T-helper 1 cell treated with Interleukin-12 subunit alpha and Interleukin-12 subunit beta and Interleukin-4 antibody, amounts not matched to agents 30 ng/mL and 1 ng/mL, for 36 hours (primary cell): Measurements from ENCODE around the gene TP73. TPM values are rescaled to one million over a fixed set of nuclear protein-coding genes. Genes with fewer than 3 reads are reported as not detected.

Experiments used
- intact Hi-C: fragments of 100-400 bp; cut with micrococcal nuclease; formaldehyde crosslinking; loops from one replicate; pipeline ENCODE4 v1.15.1; 2024
- total RNA-seq: library from RNA; stranded (reverse); gene quantifications from 2 replicates; pipeline ENCODE4 v1.2.3, GENCODE V29; 2022

Gene TP73
- total RNA-seq, 1 donor from 2014 or later, result 1.4 TPM

- intact Hi-C loops, result no loop called here
These were observed 29.8 kb downstream of the TP73 start for GRCh38 chr1:3681898-3682806.

- intact Hi-C loops, result no loop called here
These were observed 30.9 kb downstream of the TP73 start for GRCh38 chr1:3683197-3683596.

- intact Hi-C loops, result no loop called here
These were observed 31.7 kb downstream of the TP73 start for GRCh38 chr1:3683992-3684391.

GRCh38 chr1:3685222-3685621, 32.9 kb downstream of the TP73 start:
- intact Hi-C loops, result no loop called here

GRCh38 chr1:3685906-3686305, 33.6 kb downstream of the TP73 start:
- intact Hi-C loops, result no loop called here

GRCh38 chr1:3687504-3687903, 35.2 kb downstream of the TP73 start:
- intact Hi-C loops, result no loop called here

- intact Hi-C loops, result no loop called here
These were observed 36.2 kb downstream of the TP73 start for GRCh38 chr1:3688356-3689137.

- intact Hi-C loops, result no loop called here
These were observed 36.9 kb downstream of the TP73 start for GRCh38 chr1:3689138-3689750.

- intact Hi-C loops, result no loop called here
These were observed 38.2 kb downstream of the TP73 start for GRCh38 chr1:3690282-3691065.

GRCh38 chr1:3691421-3692204, 39.3 kb downstream of the TP73 start:
- intact Hi-C loops, result no loop called here

- intact Hi-C loops, result no loop called here
These were observed 40.3 kb downstream of the TP73 start for GRCh38 chr1:3692598-3692997.

GRCh38 chr1:3693321-3693720, 41.0 kb downstream of the TP73 start:
- intact Hi-C loops, result no loop called here

GRCh38 chr1:3695326-3696217, 43.3 kb downstream of the TP73 start:
- intact Hi-C loops, result no loop called here

GRCh38 chr1:3696689-3697088, 44.4 kb downstream of the TP73 start:
- intact Hi-C loops, result no loop called here

- intact Hi-C loops, result no loop called here
These were observed 44.8 kb downstream of the TP73 start for GRCh38 chr1:3697104-3697503.

- intact Hi-C loops, result no loop called here
These were observed 45.5 kb downstream of the TP73 start for GRCh38 chr1:3697810-3698209.

- intact Hi-C loops, result no loop called here
These were observed 46.5 kb downstream of the TP73 start for GRCh38 chr1:3698660-3699408.

GRCh38 chr1:3699596-3699995, 47.3 kb downstream of the TP73 start:
- intact Hi-C loops, result no loop called here

- intact Hi-C loops, result no loop called here
These were observed 48.3 kb downstream of the TP73 start for GRCh38 chr1:3700631-3701030.
